Sciatic nerve (tissue), 2 donors: ENCODE results near the gene TMEM170B. TPM values are rescaled to one million over a fixed set of nuclear protein-coding genes. Genes with fewer than 3 reads are reported as not detected.

Source experiments
- ATAC-seq: fragments of 200-7000 bp; cut with Tn5 transposase; one replicate; pipeline ENCODE4 v1.9.1; 2020; ENCODE audit warnings: mild to moderate bottlenecking, moderate library complexity
- DNase-seq: peaks from one replicate; pipeline ENCODE4 v3.0.0-alpha.2; 2020; ENCODE audit warnings: low spot score
- intact Hi-C: fragments of 100-400 bp; cut with DNase I; formaldehyde crosslinking; loops from one replicate; pipeline ENCODE4 v1.14.2; 2022
- total RNA-seq: library from RNA; stranded (reverse); fragmentation: NEBNext Ultra II Directional; extraction: Animal tissue kit (Norgen Biotek cat#: 25700); gene quantifications from one replicate; pipeline ENCODE4 v1.2.1, GENCODE V29; 2021
- donor health status: DM: no; HTN: no; CAD: no.
- donor health status: DM: no; HTN: no; CAD: no.

The TMEM170B gene
- total RNA-seq, 1 donor from 2014 or later: 9.5 TPM

- DNase-seq (no peak), ATAC-seq (no peak)
- intact Hi-C loops: no loop called here
Measured at GRCh38 chr6:11605507-11605905, 68.0 kb downstream of the TMEM170B start.

GRCh38 chr6:11606332-11606731, 68.8 kb downstream of the TMEM170B start:
- DNase-seq (no peak), ATAC-seq (no peak)
- intact Hi-C loops: no loop called here

- intact Hi-C loops: no loop called here
- DNase-seq (no peak), ATAC-seq (peak; percentile 66)
Measured at GRCh38 chr6:11607383-11607782, 69.8 kb downstream of the TMEM170B start.

GRCh38 chr6:11608600-11609323, 71.2 kb downstream of the TMEM170B start:
- DNase-seq: no peak
- no peak for ATAC-seq
- intact Hi-C loops: no loop called here

GRCh38 chr6:11609324-11610071, 71.9 kb downstream of the TMEM170B start:
- intact Hi-C loops: no loop called here
- ATAC-seq: no peak
- no peak for DNase-seq

GRCh38 chr6:11613336-11613735, 75.8 kb downstream of the TMEM170B start:
- DNase-seq: no peak
- ATAC-seq: no peak
- intact Hi-C loops: no loop called here

- intact Hi-C loops: no loop called here
- DNase-seq (no peak), ATAC-seq (no peak)
Measured at GRCh38 chr6:11613858-11614257, 76.3 kb downstream of the TMEM170B start.

- intact Hi-C loops: no loop called here
- ATAC-seq: no peak
- DNase-seq: no peak
Measured at GRCh38 chr6:11614534-11615213, 77.1 kb downstream of the TMEM170B start.

- intact Hi-C loops: no loop called here
- no peak for DNase-seq
- no peak for ATAC-seq
Measured at GRCh38 chr6:11615214-11615602, 77.7 kb downstream of the TMEM170B start.

GRCh38 chr6:11616200-11616611, 78.7 kb downstream of the TMEM170B start:
- intact Hi-C loops: no loop called here
- peak; percentile 87 for ATAC-seq
- DNase-seq: no peak

GRCh38 chr6:11618533-11618932, 81.0 kb downstream of the TMEM170B start:
- no peak for DNase-seq
- no peak for ATAC-seq
- intact Hi-C loops: no loop called here

GRCh38 chr6:11621119-11621518, 83.6 kb downstream of the TMEM170B start:
- no peak for DNase-seq
- peak; percentile 31 for ATAC-seq
- intact Hi-C loops: no loop called here

GRCh38 chr6:11622156-11622555, 84.6 kb downstream of the TMEM170B start:
- DNase-seq (no peak), ATAC-seq (no peak)
- intact Hi-C loops: no loop called here

GRCh38 chr6:11623272-11623671, 85.7 kb downstream of the TMEM170B start:
- ATAC-seq: no peak
- no peak for DNase-seq
- intact Hi-C loops: no loop called here

GRCh38 chr6:11625302-11625701, 87.8 kb downstream of the TMEM170B start:
- ATAC-seq (no peak), DNase-seq (no peak)
- intact Hi-C loops: no loop called here

GRCh38 chr6:11626356-11626755, 88.8 kb downstream of the TMEM170B start:
- intact Hi-C loops: no loop called here
- ATAC-seq: no peak
- DNase-seq: no peak

- ATAC-seq (no peak), DNase-seq (no peak)
- intact Hi-C loops: no loop called here
Measured at GRCh38 chr6:11628562-11628961, 91.0 kb downstream of the TMEM170B start.

- ATAC-seq: no peak
- intact Hi-C loops: no loop called here
Measured at GRCh38 chr6:11631008-11631407, 93.5 kb downstream of the TMEM170B start.

GRCh38 chr6:11631539-11631938, 94.0 kb downstream of the TMEM170B start:
- intact Hi-C loops: no loop called here
- no peak for DNase-seq
- ATAC-seq: no peak

More at GRCh38 chr6:11631008-11631407, 93.5 kb downstream of the TMEM170B start:
- DNase-seq: no peak

- DNase-seq (no peak), ATAC-seq (peak; percentile 39)
- intact Hi-C loops: no loop called here
Measured at GRCh38 chr6:11632231-11632630, 94.7 kb downstream of the TMEM170B start.
